ENCODE data around the gene TMCO5A. TPM values are rescaled to one million over a fixed set of nuclear protein-coding genes. Genes with fewer than 3 reads are reported as not detected.

The TMCO5A gene
- total RNA-seq = not detected in 3 replicates

DNA sequence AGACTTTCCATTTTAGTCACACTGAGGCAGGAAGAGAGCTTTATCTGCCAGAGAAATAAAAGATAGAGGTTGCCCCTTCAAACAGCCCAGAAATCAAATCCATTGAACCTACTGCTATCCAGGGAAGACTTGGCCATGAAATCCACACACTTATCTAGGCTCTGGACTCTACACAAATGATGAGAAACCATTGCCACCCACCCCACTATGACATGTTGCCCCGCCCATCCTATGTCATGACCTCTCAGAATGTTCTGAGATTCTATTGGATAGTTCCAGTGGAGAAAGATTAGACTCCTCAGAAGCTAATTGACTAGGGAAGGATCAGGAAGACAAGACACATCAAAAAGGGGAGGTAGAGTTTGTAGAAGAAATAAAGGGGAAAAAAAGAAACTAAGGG is at the start of gene TMCO5A:
TMCO5A (plus strand) TSS at position 301 of the 400 bp plus-strand sequence. CDS start 1,684 bp downstream, outside the sequence.
- Mint-ChIP-seq H3K36me3 (no peaks in the 10 kb centered on the region), H3K27ac (no peak within 1 kb of the TSS)

DNA sequence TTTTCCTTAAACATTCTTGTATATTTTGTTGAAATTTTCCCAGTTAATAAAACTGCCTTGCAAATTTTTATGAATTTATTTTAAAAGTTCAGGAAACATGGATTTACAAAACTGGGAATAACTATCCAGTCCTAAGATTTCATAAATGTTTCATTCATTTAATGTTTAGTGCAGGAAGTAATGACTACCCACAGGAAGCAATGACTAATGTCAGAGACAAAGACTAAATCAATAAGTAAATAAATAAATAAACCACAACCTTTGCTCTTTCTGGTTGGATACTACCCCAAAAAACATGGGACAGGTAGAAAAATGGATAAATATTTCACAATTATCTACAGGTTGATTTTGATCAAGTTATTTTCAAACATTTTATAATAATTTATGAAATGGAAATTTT is 48.8 kb upstream of the TMCO5A start:
- H3K27ac Mint-ChIP-seq = no peak overlapping the region
- no peak for DNase-seq (ENCODE audit: low spot score in 2 of 2, unreplicated experiment in 2 of 2)
- H3K4me3 Mint-ChIP-seq = no peak overlapping the region
- TF ChIP-seq, protein P1, sequence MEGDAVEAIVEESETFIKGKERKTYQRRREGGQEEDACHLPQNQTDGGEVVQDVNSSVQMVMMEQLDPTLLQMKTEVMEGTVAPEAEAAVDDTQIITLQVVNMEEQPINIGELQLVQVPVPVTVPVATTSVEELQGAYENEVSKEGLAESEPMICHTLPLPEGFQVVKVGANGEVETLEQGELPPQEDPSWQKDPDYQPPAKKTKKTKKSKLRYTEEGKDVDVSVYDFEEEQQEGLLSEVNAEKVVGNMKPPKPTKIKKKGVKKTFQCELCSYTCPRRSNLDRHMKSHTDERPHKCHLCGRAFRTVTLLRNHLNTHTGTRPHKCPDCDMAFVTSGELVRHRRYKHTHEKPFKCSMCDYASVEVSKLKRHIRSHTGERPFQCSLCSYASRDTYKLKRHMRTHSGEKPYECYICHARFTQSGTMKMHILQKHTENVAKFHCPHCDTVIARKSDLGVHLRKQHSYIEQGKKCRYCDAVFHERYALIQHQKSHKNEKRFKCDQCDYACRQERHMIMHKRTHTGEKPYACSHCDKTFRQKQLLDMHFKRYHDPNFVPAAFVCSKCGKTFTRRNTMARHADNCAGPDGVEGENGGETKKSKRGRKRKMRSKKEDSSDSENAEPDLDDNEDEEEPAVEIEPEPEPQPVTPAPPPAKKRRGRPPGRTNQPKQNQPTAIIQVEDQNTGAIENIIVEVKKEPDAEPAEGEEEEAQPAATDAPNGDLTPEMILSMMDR (IDR thresholded peaks at IDR 0.05; ENCODE audit: unreplicated experiment) = no peak
- no peaks in the 10 kb centered on the region for H3K9me3 Mint-ChIP-seq
- no peaks in the 10 kb centered on the region for H3K27me3 Mint-ChIP-seq (ENCODE audit: low read depth)
- peaks cover 33% of the 10 kb centered on the region for H3K4me1 Mint-ChIP-seq
- H3K36me3 Mint-ChIP-seq = no peaks in the 10 kb centered on the region

More for the DNA sequence above, at the start of gene TMCO5A:
- no peak within 1 kb of the TSS for H3K4me3 Mint-ChIP-seq
- TF ChIP-seq, protein P1 (IDR thresholded peaks at IDR 0.05; ENCODE audit: unreplicated experiment) = no peak
- no peak for DNase-seq (ENCODE audit: low spot score in 2 of 2, unreplicated experiment in 2 of 2)
- peaks cover 4% of the 10 kb centered on the region for H3K27me3 Mint-ChIP-seq (ENCODE audit: low read depth)
- H3K4me1 Mint-ChIP-seq = peaks cover 7% of the 10 kb centered on the region
- H3K9me3 Mint-ChIP-seq = peaks cover 4% of the 10 kb centered on the region

DNA sequence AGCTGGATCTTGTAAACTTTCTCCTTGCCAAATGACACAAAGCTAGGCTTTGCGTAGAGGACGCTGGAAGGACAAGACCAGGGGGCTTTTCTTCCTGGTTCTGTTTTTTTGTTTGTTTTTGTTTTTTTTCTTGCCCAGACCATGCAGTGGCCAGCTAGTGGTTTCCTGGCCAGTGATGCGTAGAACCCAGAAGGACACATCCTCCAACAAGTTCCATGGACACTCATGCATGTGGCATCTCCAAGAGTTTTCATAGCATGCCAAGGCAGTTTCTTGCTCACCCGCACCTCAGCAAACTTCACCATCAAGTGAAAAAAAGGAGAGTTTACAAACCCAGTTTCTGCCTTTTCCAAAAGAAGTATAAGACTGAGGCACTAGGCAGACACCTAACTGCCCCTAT is 46.1 kb upstream of the TMCO5A start:
- H3K4me1 Mint-ChIP-seq = peaks cover 32% of the 10 kb centered on the region

DNA sequence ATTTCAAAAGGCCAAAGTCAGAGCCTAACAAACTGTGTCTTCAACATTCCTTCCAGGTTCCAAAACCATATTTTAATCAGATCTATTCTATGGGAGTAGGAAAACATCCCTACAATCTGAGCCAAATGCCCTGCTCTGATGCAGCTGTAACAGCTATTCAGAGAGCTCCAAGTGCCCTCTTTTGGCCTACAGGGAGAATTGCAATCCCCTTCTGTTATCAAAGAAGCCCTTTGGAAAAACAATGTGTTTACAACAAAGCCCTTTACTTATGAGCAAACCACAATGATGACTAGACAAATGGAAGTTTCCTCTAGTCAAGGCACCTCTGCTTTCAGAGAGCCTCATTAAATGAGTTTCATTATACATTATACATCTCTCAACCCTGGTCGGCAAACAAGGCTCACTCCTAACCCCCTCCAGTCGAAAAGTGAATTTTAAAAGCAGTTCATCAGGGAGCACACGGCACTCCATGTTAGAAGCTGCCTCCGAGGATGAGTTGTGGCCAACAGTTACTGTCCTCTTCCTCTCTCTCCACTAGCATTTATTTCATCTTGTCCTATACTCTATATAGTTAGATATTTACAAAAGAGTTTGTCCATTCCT is 42.6 kb upstream of the TMCO5A start:
- Mint-ChIP-seq H3K9me3 (peaks cover 5% of the 10 kb centered on the region), H3K27ac (no peak overlapping the region), H3K27me3 (ENCODE audit: low read depth) (no peaks in the 10 kb centered on the region), H3K36me3 (no peaks in the 10 kb centered on the region), H3K4me3 (no peak overlapping the region), H3K4me1 (peaks cover 14% of the 10 kb centered on the region)
- TF ChIP-seq, protein P1 (IDR thresholded peaks at IDR 0.05; ENCODE audit: unreplicated experiment) = peak; percentile 45
- DNase-seq (ENCODE audit: low spot score in 2 of 2, unreplicated experiment in 2 of 2) = no peak

More for the DNA sequence above, 46.1 kb upstream of the TMCO5A start:
- TF ChIP-seq, protein P1 (IDR thresholded peaks at IDR 0.05; ENCODE audit: unreplicated experiment) = no peak
- Mint-ChIP-seq H3K27ac (no peak overlapping the region), H3K9me3 (no peaks in the 10 kb centered on the region), H3K36me3 (no peaks in the 10 kb centered on the region), H3K4me3 (no peak overlapping the region), H3K27me3 (ENCODE audit: low read depth) (no peaks in the 10 kb centered on the region)
- DNase-seq (ENCODE audit: low spot score in 2 of 2, unreplicated experiment in 2 of 2) = no peak

DNA sequence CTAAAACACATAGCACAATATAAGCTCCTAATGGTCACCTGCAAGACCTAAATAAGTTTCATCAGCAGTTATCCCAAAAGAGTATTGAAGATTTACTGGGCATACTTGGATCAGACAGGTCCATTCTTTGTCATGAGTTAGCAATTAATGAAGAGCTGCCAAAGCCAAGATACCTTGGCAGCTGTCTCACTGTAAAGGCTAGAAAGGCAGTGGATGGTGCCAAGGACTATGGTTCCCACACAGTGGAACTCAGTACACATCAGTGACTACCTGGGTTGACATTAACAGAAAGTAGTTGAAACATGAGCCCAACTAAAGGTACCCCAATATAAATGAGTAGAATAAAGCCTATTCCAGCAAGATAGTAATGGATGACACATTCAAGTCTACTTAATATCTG is 41.1 kb upstream of the TMCO5A start:
- H3K36me3 Mint-ChIP-seq = no peaks in the 10 kb centered on the region
- H3K27me3 Mint-ChIP-seq (ENCODE audit: low read depth) = no peaks in the 10 kb centered on the region
- H3K9me3 Mint-ChIP-seq = peaks cover 5% of the 10 kb centered on the region
- no peak overlapping the region for H3K4me3 Mint-ChIP-seq
- no peak for DNase-seq (ENCODE audit: low spot score in 2 of 2, unreplicated experiment in 2 of 2)
- TF ChIP-seq, protein P1 (IDR thresholded peaks at IDR 0.05; ENCODE audit: unreplicated experiment) = no peak
- no peak overlapping the region for H3K27ac Mint-ChIP-seq
- H3K4me1 Mint-ChIP-seq = peaks cover 14% of the 10 kb centered on the region

All from mesothelial cell of epicardium (in vitro differentiated cells).